HepG2 (cell line): ENCODE results near the gene MCF2L. TPM values are rescaled to one million over a fixed set of nuclear protein-coding genes. Genes with fewer than 3 reads are reported as not detected.

Experiments used
- AHR ChIP-seq: IDR thresholded peaks from 2 replicates; pipeline ENCODE4 v1.6.1; 2018; ENCODE audit warnings: missing genetic modification reagents, missing compliant biosample characterization
- BCL6 ChIP-seq: IDR thresholded peaks from 2 replicates; pipeline ENCODE4 v1.6.1; 2016; ENCODE audit warnings: missing genetic modification reagents, missing compliant biosample characterization
- GABPA ChIP-seq, 2 experiments: IDR thresholded peaks; 2 replicates each; pipeline ENCODE4 v1.6.1; 2011 to 2016; ENCODE audit warnings: low read depth in 2 of 2, low read length in 1 of 2, missing biosample characterization in 1 of 2, missing genetic modification characterization in 1 of 2
- MAFK ChIP-seq, 2 experiments: IDR thresholded peaks in 1 of 2; conservative IDR thresholded peaks in 1 of 2; 2 replicates each; pipeline ENCODE4 v1.6.1; 2011; ENCODE audit warnings: improper control_type of control experiment in 2 of 2, low read length in 2 of 2
- MED8 ChIP-seq: sonication (generic); formaldehyde crosslinking; IDR thresholded peaks from 2 replicates; pipeline ENCODE4 v1.8.1; 2023; ENCODE audit warnings: mild to moderate bottlenecking, missing genetic modification reagents; ENCODE audit not compliant: insufficient replicate concordance
- SMAD3 ChIP-seq: sonication (generic); formaldehyde crosslinking; IDR thresholded peaks from 2 replicates; pipeline ENCODE4 v1.4.0; 2020; ENCODE audit warnings: missing genetic modification reagents
- TBX2 ChIP-seq: sonication (generic); formaldehyde crosslinking; IDR thresholded peaks from 2 replicates; pipeline ENCODE4 v1.5.0; 2020; ENCODE audit warnings: missing genetic modification reagents, mild to moderate bottlenecking, borderline replicate concordance
- TCF7 ChIP-seq: sonication (generic); IDR thresholded peaks from 2 replicates; pipeline ENCODE4 v1.6.1; 2016; ENCODE audit warnings: antibody characterized with exemption, low read depth
- ZFP41 ChIP-seq: sonication (generic); formaldehyde crosslinking; IDR thresholded peaks from 2 replicates; pipeline ENCODE4 v1.4.0; 2020; ENCODE audit warnings: mild to moderate bottlenecking, missing genetic modification reagents, borderline replicate concordance
- ZNF138 ChIP-seq: sonication (generic); formaldehyde crosslinking; IDR thresholded peaks from 2 replicates; pipeline ENCODE4 v1.5.0; 2020; ENCODE audit warnings: mild to moderate bottlenecking, low read depth, missing genetic modification reagents
- ZNF337 ChIP-seq: sonication (generic); formaldehyde crosslinking; IDR thresholded peaks from 2 replicates; pipeline ENCODE4 v1.5.1; 2020; ENCODE audit warnings: missing genetic modification reagents, low read depth, mild to moderate bottlenecking, borderline replicate concordance
- ZNF451 ChIP-seq: sonication (generic); formaldehyde crosslinking; IDR thresholded peaks from 2 replicates; pipeline ENCODE4 v1.5.0; 2020; ENCODE audit warnings: mild to moderate bottlenecking, missing genetic modification reagents
- polyA plus RNA-seq, 8 experiments: library from polyadenylated mRNA; depleted of rRNA in 3 of 8; stranded (reverse) in 7 of 8; unstranded in 1 of 8; fragments of >200 nt; fragmentation: Illumina TruSeq in 4 of 8; extraction: Trizol in 4 of 8; gene quantifications; 2 replicates each; pipeline versions ENCODE4 v1.2.1 to v1.2.3, GENCODE V29; 2011 to 2016; ENCODE audit warnings: low read depth in 4 of 8, missing spikeins in 1 of 8, mixed read lengths in 1 of 8; ENCODE audit not compliant: insufficient read depth in 1 of 8
- total RNA-seq, 5 experiments: library from RNA; depleted of rRNA; stranded (reverse); fragments of >200 nt; fragmentation: Illumina TruSeq; extraction: Trizol; gene quantifications; 2 replicates each; pipeline ENCODE4 v1.2.3, GENCODE V29; 2016; ENCODE audit warnings: low read depth in 1 of 5
- TF ChIP-seq, protein P1 (sequence below): sonication (generic); formaldehyde crosslinking; IDR thresholded peaks from 2 replicates; pipeline ENCODE4 v1.8.1; 2023; ENCODE audit warnings: mild to moderate bottlenecking, missing genetic modification reagents, borderline replicate concordance
- TF ChIP-seq, protein P2 (sequence below): sonication (generic); formaldehyde crosslinking; IDR thresholded peaks from 2 replicates; pipeline ENCODE4 v1.5.0; 2020; ENCODE audit warnings: missing genetic modification reagents, mild to moderate bottlenecking, borderline replicate concordance
- TF ChIP-seq, protein P3 (sequence below): sonication (generic); formaldehyde crosslinking; IDR thresholded peaks from 2 replicates; pipeline ENCODE4 v1.8.1; 2023; ENCODE audit warnings: missing genetic modification reagents, mild to moderate bottlenecking, borderline replicate concordance
- TF ChIP-seq, protein P4 (sequence below): IDR thresholded peaks from 2 replicates; pipeline ENCODE4 v1.6.1; 2016; ENCODE audit warnings: missing genetic modification reagents, missing compliant biosample characterization
- TF ChIP-seq, protein P5 (sequence below), 2 experiments: sonication (generic) in 1 of 2; formaldehyde crosslinking in 1 of 2; IDR thresholded peaks; 2 replicates each; pipeline versions ENCODE4 v1.6.1 to v1.9.0; 2014 to 2022; ENCODE audit warnings: antibody characterized with exemption in 1 of 2, borderline replicate concordance in 1 of 2, inconsistent platforms in 1 of 2, low read depth in 1 of 2, missing genetic modification reagents in 1 of 2
- TF ChIP-seq, protein P6 (sequence below): sonication (generic); formaldehyde crosslinking; IDR thresholded peaks from 2 replicates; pipeline ENCODE4 v1.8.0; 2022; ENCODE audit warnings: missing genetic modification reagents, mild to moderate bottlenecking, borderline replicate concordance

The MCF2L gene
- total and polyA plus RNA-seq, 2 of the 13 experiments (the other 11 are each of a cell fraction or from before 2014, with no cell fraction given): 19.4 to 28.4 TPM

DNA sequence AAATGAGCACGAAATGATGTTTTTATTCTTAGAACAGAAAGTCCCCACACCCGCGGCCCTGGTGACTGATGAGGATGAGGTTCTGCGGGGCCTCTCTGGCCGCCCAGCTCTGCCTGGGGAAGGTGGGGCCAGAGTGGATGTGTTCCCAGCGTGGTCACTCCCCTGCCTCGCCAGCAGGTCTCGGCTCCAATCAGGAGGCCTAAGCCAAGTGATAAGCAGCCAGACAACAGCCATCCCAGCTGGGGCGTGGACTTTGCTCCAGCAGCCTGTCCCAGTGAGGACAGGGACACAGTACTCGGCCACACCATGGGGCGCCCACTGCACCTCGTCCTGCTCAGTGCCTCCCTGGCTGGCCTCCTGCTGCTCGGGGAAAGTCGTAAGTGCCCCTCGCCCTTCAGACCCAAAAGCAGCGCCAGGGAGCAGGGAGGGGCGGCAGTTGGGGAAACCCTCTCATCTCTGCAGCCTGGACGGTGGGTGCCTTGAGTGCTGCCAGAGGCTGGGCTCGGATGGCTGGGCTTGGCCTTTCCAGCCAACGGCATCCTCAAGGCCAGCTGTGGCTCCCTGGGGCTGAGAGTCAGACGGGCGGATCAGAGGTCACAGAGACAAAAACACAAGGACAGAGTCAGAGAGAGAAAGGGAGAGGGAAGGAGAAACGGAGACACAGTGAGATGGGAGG, 153.7 kb downstream of the MCF2L start, which contains the start of gene F10 (continued):
- TF ChIP-seq, protein P1, sequence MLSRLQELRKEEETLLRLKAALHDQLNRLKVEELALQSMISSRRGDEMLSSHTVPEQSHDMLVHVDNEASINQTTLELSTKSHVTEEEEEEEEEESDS (CRISPR knock-in tag): peak; percentile 84; the same call in 1 of the 2 replicates
- TF ChIP-seq, protein P2, sequence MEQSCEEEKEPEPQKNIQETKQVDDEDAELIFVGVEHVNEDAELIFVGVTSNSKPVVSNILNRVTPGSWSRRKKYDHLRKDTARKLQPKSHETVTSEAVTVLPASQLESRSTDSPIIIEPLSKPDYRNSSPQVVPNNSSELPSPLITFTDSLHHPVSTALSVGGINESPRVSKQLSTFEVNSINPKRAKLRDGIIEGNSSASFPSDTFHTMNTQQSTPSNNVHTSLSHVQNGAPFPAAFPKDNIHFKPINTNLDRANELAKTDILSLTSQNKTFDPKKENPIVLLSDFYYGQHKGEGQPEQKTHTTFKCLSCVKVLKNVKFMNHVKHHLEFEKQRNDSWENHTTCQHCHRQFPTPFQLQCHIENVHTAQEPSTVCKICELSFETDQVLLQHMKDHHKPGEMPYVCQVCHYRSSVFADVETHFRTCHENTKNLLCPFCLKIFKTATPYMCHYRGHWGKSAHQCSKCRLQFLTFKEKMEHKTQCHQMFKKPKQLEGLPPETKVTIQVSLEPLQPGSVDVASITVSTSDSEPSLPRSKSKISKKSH: peak; percentile 15; the same call in 1 of the 2 replicates
- TF ChIP-seq, protein P3, sequence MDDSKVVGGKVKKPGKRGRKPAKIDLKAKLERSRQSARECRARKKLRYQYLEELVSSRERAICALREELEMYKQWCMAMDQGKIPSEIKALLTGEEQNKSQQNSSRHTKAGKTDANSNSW (CRISPR knock-in tag): no peak
- no peak for TF ChIP-seq ZNF337
- TF ChIP-seq, protein P4, sequence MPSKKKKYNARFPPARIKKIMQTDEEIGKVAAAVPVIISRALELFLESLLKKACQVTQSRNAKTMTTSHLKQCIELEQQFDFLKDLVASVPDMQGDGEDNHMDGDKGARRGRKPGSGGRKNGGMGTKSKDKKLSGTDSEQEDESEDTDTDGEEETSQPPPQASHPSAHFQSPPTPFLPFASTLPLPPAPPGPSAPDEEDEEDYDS (CRISPR knock-in tag): peak; percentile 97
- TF ChIP-seq, protein P5, sequence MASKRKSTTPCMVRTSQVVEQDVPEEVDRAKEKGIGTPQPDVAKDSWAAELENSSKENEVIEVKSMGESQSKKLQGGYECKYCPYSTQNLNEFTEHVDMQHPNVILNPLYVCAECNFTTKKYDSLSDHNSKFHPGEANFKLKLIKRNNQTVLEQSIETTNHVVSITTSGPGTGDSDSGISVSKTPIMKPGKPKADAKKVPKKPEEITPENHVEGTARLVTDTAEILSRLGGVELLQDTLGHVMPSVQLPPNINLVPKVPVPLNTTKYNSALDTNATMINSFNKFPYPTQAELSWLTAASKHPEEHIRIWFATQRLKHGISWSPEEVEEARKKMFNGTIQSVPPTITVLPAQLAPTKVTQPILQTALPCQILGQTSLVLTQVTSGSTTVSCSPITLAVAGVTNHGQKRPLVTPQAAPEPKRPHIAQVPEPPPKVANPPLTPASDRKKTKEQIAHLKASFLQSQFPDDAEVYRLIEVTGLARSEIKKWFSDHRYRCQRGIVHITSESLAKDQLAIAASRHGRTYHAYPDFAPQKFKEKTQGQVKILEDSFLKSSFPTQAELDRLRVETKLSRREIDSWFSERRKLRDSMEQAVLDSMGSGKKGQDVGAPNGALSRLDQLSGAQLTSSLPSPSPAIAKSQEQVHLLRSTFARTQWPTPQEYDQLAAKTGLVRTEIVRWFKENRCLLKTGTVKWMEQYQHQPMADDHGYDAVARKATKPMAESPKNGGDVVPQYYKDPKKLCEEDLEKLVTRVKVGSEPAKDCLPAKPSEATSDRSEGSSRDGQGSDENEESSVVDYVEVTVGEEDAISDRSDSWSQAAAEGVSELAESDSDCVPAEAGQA (IDR thresholded peaks at IDR 0.05; ENCODE audit: low read depth): no peak
- TF ChIP-seq, protein P5 (CRISPR knock-in tag; IDR thresholded peaks at IDR 0.05; ENCODE audit: borderline replicate concordance): no peak
- TF ChIP-seq ZNF451 (CRISPR knock-in tag): no peak
- no peak for TF ChIP-seq MAFK (conservative IDR thresholded peaks at IDR 0.05 in 1 of 2, IDR thresholded peaks at IDR 0.05 in 1 of 2; ENCODE audit: low read length in 2 of 2)
- TF ChIP-seq SMAD3: 0 out of 2 replicates have a peak, but pooled peaks have one; percentile 5
- TF ChIP-seq MED8: peak; percentile 88
- TF ChIP-seq BCL6 (CRISPR knock-in tag): peak; percentile 56; the same call in 1 of the 2 replicates
- peak; percentile 72 for TF ChIP-seq TBX2 (CRISPR knock-in tag)
- no peak for TF ChIP-seq GABPA (IDR thresholded peaks at IDR 0.05; ENCODE audit: low read depth, low read length)
- no peak for TF ChIP-seq GABPA (CRISPR knock-in tag; IDR thresholded peaks at IDR 0.05; ENCODE audit: low read depth)
- TF ChIP-seq ZFP41: peak; percentile 79; the same call in 1 of the 2 replicates
- TF ChIP-seq, protein P6, sequence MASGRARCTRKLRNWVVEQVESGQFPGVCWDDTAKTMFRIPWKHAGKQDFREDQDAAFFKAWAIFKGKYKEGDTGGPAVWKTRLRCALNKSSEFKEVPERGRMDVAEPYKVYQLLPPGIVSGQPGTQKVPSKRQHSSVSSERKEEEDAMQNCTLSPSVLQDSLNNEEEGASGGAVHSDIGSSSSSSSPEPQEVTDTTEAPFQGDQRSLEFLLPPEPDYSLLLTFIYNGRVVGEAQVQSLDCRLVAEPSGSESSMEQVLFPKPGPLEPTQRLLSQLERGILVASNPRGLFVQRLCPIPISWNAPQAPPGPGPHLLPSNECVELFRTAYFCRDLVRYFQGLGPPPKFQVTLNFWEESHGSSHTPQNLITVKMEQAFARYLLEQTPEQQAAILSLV (CRISPR knock-in tag): peak; percentile 43; the same call in 1 of the 2 replicates
- peak; percentile 80; the same call in 1 of the 2 replicates for TF ChIP-seq ZNF138 (CRISPR knock-in tag)
- TF ChIP-seq AHR (CRISPR knock-in tag): peak; percentile 56
- no peak for TF ChIP-seq TCF7
